Measurements from ENCODE around the gene MPND.
A peak's percentile ranks its signal among the peaks of the same experiment; 100 is the strongest.
"Not testable (repeated sequence)": the region's sequence is repeated elsewhere in the genome, so short reads cannot be mapped to it uniquely, and the experiment has no call there.

Gene MPND

DNA sequence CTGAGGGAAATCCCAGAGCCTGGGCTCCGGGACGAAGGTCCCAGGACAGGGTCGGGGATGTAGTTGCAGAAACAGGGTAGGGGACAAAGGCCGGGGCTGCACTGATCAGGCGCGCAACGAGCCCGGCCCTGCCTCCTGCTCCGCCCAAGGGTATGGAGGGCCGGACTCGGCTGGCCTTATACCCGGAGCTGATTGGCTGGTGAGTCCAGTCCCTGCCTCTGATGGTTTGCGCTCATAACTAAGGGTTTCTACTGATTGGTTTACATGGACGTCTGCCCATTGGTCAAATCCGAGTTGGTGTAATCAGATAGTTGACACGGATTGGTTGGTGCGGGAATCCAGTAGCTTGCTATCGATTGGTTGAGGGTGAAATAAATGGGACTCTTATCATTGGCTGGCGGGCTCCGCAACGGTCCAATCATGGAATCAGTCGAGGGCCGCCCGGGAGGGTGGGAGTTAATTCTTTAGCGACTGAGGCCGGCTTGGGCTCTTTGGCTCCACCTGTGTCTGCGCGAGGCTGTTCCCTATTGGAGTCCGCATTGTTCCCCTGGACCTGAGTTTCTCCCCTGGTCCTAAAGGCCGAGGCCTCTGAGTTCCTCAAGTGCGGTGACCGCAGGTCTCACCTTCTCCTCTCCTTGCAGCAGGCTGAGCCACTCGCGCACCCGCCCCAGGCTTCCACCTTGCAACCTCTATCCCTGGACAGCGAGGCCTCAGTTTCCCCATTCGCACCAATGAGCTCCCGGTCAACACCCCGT is 570 bp upstream of the MPND start:
- intact Hi-C loops (cut with DNase I): loop anchor here (2.0 kb wide), 1 partner anchor 14 kb away; no protein-coding TSS in a partner anchor
- peak; percentile 93 to 100 (median 96) for DNase-seq

DNA sequence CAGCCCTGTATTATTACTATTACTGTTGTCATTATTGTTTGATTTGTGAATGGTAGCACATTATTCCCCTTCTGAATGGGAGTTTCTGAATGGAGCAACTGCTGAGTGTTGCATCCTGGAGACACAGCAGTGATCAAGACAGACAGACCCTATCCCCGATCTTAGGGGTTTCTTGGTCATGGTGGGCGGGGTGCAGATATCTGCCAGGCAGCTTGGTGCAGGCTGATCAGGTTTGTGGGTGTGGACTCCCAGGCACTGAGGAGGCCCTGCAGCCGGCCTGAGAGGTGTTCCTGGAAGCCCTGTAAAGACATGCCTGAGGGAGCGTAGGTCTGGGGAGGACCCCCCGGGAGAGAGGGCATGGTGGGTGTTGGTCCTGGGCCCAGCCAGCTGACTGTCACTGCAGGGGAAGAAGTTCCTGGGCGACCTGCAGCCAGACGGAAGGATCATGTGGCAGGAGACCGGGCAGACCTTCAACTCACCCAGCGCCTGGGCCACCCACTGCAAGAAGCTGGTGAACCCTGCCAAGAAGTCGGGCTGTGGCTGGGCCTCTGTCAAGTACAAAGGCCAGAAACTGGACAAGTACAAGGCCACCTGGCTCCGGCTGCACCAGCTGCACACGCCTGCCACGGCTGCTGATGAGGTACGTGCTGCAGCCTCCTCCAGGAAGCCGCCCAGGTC is 2.1 kb downstream of the MPND start:
- intact Hi-C loops (cut with DNase I): no loop called here
- DNase-seq: peak in 1 of 10 donors; percentile 59

DNA sequence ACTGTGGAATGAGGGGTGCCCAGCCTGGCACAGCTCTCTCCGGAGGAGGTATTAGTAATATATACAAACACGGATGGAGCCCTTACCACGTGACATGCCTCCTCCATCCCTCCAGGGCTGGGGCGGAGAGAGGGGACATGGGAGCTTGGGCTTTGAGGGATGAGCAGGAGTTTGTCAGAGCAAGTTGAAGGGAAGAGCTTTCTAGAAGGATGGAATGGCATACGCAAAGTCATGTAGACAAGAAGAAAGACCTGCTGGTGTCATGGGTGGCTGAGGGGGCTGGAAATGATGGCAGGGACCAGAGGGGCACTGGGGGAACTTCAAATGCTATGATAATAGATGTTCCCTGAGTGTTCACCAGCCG is 2.6 kb downstream of the MPND start:
- intact Hi-C loops (cut with DNase I): no loop called here
- DNase-seq: no peak

DNA sequence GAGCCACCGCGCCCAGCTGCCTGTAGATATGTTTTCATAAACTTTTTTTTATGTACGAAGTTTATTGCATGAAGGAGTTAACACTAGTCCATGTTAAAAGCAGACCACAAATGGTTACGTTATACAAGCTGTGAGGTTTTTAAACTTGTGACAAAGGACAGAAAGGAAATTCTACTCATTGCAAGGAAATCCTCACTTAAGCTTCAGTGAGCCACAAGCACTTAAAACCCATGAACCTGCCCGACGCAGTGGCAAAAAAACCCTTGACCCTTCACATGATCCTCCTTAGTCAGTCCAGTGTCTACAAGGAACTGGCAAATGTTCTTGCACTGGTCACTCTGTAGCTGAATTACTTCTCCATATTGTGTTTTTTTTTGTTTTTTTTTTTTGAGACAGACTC is 4.2 kb downstream of the MPND start:
- DNase-seq: no peak
- intact Hi-C loops (cut with DNase I): no loop called here

DNA sequence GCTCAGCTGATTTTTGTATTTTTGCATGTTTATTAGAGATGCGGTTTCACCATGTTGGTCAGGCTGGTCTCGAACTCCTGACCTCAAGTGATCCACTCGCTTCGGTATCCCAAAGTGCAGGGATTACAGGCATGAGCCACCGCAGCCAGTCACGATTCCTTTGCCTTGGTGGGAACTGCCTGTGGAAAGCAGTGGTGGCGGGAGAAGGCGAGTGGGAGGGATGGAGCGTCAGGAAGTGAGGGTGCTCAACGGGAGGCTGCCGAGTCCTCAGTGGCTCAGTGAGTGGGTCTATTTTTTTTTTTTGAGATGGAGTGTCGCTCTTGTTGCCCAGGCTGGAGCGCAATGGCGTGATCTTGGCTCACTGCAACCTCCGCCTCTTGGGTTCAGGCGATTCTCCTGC is 5.9 kb downstream of the MPND start:
- intact Hi-C loops (cut with DNase I): not testable (repeated sequence)
- peak in 1 of 10 donors; percentile 85 for DNase-seq

DNA sequence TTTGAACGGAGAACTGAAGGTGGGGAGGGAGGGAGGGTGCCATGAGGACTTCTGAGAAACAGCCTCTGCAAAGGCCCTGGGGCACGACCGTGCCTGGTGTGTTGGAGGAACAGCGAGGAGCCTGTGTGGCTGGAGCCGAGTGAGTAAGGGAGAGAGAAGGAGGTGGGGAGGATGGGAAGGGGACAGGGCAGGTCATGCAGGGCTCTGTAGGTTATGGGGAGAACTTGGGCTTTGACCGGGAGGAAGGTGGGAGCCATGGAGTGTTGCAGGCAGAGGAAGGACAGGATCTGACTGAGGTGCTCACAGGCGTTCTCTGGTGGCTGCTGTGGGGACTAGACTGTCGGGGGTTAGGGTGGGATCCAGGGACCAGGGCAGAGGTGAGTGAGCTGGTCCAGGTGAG is 6.7 kb downstream of the MPND start:
- intact Hi-C loops (cut with DNase I): no loop called here
- DNase-seq: no peak

DNA sequence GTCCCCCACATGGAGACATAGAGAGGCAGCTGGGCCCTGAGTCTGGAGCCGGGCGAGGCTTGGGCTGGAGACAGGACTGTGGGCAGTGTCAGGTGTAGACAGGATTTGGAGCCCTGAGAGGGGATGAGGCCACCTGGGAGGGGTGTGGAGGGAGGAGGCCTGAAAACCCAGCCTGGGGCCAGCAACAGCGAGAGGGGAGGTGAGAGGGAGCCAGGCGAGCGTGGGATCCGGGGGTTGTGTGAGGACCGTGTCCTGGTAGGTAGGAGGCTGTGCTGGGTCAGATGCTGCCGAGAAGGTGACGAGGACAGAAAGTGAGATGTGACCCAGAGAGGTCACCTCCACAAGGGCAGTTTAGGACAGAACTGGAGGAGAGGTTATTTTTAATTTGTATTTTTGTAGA is 7.4 kb downstream of the MPND start:
- intact Hi-C loops (cut with DNase I): no loop called here
- no peak for DNase-seq

DNA sequence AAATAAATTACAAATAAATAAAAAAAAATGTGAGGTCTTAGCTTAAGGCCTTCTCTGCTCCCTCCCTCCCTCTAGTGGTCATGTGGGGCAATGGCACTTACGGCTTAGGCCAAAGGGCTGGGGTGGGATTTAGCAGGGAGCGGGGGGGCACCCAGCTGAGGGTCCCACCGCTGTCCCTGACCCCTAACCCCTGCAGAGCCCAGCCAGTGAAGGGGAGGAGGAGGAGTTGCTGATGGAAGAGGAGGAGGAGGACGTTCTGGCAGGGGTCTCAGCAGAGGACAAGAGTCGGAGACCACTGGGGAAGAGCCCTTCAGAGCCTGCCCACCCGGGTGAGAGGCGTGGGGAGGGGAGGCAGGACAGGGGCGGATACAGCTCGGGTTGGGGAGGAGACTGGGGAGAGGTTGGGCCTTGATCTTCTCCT is 9.3 kb downstream of the MPND start:
- intact Hi-C loops (cut with DNase I): loop anchor here (2.0 kb wide), 1 partner anchor 86 kb away; no protein-coding TSS in a partner anchor
- peak in 4 of 10 donors; percentile 50 to 88 (median 70) for DNase-seq

DNA sequence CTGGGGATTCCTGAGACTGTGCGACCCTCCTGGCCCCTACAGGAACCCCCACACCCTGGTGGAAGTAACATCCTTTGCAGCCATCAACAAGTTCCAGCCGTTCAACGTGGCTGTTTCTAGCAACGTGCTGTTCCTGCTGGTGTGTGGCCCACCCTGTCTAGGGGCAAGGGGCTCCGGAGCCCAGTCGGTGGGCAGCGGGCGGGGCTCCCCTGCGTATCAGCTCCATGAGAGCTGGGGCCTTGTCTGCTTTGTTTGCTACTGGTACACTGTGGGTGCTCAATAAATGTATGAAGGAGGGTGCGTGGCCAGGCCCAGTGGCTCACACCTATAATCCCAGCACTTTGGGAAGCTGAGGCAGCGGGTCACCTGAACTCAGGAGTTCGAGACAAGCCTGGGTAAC is 10.9 kb downstream of the MPND start:
- DNase-seq: no peak
- intact Hi-C loops (cut with DNase I): no loop called here

DNA sequence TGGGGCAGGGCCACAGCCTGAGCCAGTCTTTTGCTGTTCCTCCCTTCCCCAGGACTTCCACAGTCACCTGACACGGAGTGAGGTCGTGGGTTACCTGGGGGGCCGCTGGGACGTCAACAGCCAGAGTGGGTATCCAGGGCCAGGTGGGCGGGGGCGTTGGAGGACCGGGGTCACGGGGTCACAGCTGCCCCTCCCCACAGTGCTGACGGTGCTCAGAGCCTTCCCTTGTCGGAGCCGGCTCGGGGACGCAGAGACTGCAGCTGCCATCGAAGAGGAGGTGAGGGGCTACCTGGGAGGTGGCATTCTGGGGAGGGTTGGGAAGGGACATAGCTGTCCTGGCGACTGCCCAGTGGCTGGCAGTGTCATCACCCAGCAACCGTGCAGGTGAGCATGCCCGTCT is 11.5 kb downstream of the MPND start:
- DNase-seq: no peak
- intact Hi-C loops (cut with DNase I): no loop called here

DNA sequence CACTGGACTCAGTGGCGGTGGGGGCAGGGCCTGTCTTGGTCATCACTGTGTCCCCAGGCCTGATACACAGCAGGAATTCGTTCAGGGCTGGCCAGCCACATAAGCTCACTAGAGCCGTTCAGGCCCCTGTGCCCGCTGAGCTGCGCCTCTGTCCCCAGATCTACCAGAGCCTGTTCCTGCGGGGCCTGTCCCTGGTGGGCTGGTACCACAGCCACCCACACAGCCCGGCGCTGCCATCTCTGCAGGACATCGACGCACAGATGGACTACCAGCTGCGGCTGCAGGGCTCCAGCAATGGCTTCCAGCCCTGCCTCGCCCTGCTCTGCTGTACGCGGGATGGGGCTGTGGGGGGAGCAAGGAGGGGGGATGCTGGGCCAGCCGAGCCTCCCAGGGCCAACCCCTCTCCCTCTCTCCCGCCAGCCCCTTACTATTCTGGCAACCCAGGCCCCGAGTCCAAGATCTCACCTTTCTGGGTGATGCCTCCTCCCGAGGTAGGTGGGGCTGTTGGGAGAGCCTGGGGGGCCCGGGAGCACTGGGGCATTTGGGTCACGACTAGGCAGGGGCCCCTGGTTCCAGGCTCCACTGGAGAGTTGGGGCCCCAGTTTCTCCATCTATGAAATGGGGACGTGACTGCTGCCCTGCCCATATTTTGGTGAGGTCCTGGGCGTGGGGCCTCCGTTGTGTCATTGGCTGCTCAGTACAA is 13.9 kb downstream of the MPND start:
- DNase-seq: peak in 6 of 10 donors; percentile 54 to 92 (median 75)
- intact Hi-C loops (cut with DNase I): no loop called here

DNA sequence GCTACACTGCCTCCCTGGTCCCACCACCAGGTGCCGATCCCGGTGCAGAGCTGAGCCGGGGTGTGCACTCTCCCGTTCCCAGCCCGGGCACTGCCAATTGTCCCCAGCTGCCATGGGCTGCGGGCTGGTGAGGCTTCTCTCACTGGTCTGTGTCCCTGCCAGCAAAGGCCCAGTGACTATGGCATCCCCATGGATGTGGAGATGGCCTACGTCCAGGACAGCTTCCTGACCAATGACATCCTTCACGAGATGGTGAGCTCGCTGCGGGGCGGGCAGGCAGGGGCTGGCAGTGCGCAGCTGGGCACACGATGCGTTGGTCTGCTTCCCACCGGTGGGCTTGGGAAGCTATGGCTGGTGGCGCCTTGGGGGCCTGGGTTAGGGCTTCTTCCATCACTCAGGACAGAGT is 14.6 kb downstream of the MPND start:
- intact Hi-C loops (cut with DNase I): no loop called here
- peak in 1 of 10 donors; percentile 86 for DNase-seq

DNA sequence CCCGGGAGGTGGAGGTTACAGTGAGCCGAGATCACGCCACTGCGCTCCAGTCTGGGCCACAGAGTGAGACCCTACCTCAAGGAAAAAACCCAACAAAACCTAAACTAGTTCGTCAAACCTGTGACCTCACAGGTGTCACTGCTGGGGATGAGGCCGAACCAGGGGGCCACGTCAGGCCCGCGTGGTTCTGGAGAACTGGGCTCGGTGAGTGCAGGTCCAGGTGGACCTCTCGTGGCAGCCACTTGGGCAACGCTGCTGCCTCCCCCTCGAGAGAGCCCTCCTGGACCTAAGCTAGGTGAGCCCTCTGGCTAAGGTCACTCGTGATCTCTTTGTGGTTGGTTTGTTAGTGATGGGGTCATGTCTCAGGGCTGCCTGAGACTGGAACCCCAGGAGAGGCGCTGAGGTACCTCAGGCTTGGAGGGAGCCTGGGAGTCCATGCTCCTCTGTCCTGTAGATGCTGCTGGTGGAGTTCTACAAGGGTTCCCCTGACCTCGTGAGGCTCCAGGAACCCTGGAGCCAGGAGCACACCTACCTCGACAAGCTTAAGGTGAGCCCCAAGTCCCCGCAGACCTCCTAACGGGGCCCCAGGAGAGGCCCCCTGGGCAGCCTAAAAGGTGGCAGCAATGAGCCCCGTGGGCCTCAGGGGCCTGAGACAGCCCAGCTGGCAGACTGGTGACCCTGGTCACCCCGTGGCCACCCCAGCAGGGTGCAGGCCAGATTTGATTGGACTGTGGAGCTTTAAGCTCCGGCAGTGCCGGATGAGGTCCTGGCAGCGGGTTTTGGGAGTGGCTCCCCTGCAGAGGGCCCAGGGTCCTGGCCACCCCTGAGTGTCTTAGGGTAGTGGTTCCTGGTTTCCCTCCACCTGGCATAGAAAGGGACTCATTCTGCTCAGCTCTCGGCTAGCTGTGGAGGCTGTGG is 15.6 kb downstream of the MPND start:
- DNase-seq: no peak
- intact Hi-C loops (cut with DNase I): no loop called here

DNA sequence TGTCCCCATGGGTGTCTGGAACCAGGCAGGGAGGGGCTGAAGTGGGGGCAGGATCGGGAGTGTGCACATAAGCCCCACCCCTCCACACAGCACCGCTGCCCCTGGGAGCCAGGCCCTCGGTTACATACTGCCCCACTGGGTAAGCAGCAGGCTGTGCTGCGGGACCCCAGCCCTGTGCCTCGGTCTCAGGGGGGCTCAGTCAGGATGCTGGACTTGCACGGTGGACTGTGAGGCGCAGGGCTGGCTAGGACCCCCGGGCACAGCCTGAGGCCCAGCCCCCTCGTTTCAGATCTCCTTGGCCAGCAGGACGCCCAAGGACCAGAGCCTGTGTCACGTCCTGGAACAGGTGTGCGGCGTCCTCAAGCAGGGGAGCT is 16.3 kb downstream of the MPND start:
- intact Hi-C loops (cut with DNase I): no loop called here
- DNase-seq: peak in 2 of 10 donors; percentile 85 to 89

DNA sequence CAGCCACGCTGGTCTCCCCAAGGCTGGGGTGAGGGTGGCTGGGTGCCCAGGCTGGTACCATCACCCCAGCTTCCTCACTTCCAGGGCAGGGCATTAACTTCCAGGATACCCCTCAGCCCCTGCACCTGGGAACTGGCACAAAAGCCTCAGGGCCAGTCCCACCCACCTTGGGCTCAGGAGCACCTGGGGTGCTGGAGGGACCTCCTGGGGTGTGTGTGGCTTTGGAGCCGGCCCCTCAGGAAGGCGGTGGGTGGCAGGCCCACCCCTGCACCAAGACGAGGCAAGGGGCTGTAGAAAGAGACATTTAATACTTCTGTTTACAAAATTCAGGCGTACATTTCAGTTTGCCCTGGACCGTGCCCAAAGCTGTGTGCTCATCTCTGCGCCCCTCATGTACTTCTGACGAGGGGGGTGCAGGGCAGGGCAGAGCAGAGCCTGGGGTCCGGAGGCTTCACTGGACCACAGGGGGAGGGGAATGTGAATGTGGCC is 16.8 kb downstream of the MPND start:
- intact Hi-C loops (cut with DNase I): no loop called here

DNA sequence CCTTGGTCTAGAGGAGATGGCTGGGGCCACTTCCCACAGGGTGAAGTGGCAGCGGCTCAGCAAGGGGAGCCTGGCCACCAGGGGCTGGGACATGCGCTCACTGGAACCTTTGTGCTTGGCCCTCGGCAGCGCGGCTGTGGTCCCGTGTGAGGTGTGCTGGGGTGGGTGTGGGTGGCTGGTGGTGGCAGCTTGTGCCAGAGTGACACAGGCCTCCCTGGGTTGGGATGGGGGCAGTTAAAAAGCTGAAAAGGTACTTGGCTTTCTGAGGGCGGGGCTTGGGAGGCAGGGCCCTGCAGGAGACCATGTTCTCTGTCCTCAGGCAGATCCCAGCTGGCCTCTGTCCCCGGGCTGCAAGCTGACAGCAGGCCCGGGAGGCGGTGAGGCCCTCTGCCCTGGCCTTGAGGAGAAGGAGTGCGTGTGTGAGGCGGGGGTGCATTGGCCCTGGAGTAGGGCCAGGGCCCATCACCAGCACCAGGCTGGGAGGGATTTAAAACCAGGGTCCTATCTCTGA is 17.3 kb downstream of the MPND start:
- peak in 1 of 10 donors; percentile 84 for DNase-seq
- intact Hi-C loops (cut with DNase I): no loop called here

More for the DNA sequence above, 16.8 kb downstream of the MPND start:
- peak in 1 of 10 donors; percentile 66 for DNase-seq

DNA sequence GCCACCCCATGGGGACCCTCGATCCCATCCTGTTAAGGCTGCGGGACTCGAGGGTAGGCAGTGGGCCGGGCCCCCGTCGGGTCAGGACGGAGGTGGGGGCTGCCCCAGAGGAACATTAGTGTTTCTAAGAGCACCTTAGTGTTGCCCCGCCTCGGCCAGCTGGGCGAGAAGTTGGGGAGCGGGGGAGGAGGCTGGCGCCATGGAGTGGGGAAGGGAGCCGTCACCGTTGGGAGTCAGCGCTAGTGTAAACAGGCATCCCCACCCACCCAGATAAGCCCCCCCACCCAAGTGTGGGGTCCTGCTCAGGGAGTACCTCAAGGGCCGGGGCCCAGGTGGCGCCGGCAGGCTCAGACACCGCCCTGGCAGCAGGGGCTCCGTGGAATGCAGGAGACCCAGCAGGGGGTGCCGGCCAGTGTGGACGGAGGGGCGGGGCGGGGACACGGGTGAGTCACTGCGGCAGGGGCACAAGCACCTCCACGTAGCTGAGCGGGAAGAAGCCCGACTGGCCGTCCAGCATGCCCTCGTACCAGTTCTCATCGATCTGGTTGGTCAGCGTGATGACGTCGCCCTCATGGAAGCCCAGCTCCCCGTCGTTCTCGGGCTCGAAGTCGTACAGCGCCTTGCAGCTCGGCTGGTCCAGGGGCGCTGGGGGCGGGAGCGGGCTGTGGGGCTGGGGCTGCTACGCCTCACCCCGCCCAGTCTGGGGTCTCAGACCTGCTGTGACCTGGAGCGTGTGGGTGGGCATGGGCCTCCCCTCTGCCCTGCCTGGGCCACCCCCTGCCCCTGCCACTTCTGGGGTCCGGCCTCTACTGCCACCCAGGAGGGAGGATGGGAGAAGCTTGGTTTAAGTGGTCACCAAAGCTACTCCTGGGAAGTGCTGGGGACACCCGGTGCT is 18.0 kb downstream of the MPND start:
- intact Hi-C loops (cut with DNase I): no loop called here
- DNase-seq: peak in 2 of 10 donors; percentile 82 to 85

DNA sequence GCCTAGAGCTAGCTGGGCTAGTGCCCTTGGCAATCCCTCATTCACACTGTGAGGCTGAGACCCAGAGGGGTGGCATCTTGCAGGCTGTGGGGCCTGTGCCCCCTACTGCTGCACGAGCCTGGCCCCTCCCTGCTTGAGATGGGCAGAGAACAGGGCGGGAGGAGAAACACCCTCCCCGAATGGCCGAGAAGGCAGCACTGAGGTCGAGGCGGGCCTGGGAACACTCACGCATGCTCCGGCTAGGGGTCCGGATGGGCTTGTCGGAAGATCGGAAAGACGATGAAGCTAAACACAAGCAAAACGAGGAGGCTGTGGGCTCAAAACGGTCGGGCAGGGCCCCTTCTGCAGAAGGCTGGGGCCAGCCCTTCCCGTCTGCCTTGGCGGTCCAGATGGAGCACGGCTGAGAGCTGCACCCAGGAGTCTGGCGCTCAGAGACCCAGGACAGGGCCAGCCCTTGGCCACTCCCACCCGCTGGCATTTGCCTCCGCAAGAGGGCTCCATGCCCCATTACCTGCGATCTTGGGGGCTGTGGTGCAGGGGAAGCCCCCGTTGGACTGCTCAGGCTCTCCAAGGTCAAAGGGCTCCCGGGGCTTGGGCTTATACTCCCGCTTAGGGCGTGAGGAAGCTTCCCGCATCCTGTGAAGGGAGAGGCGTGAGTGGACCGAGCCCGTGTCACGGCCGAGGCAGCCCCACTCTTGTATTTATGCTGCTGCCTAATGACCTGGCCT is 18.9 kb downstream of the MPND start:
- intact Hi-C loops (cut with DNase I): no loop called here
- peak in 1 of 10 donors; percentile 83 for DNase-seq
